Measurements from ENCODE around the gene EXOC3L1.

The EXOC3L1 gene

GRCh38 chr16:67237396-67238277, 47.7 kb upstream of the EXOC3L1 start:
- TF ChIP-seq CTCF (IDR thresholded peaks at IDR 0.05; ENCODE audit: insufficient read depth, low read length) (no peak), POLR2AphosphoS5 (IDR thresholded peaks at IDR 0.05; ENCODE audit: low read depth) (no peak), GABPA (IDR thresholded peaks at IDR 0.05; ENCODE audit: low read depth) (no peak), SPI1 (IDR thresholded peaks at IDR 0.05; ENCODE audit: borderline replicate concordance, low read depth) (no peak), REST (IDR thresholded peaks at IDR 0.05; ENCODE audit: insufficient replicate concordance, low read depth) (no peak)
- Histone ChIP-seq H3K4me3 (replicated peaks; ENCODE audit: insufficient read depth, low read length) (no peak overlapping the region), H3K27me3 (ENCODE audit: insufficient read depth, poor library complexity, severe bottlenecking) (no peaks in the 10 kb centered on the region), H3K27ac (replicated peaks) (no peak overlapping the region)
- no peak for DNase-seq (ENCODE audit: low read depth in 1 of 2, low spot score in 1 of 2)

GRCh38 chr16:67236563-67237395, 46.8 kb upstream of the EXOC3L1 start:
- Histone ChIP-seq H3K27ac (replicated peaks) (no peak overlapping the region; the same call in 1 of the 2 replicates), H3K27me3 (ENCODE audit: insufficient read depth, poor library complexity, severe bottlenecking) (no peaks in the 10 kb centered on the region), H3K4me3 (replicated peaks; ENCODE audit: insufficient read depth, low read length) (no peak overlapping the region)
- TF ChIP-seq SPI1 (IDR thresholded peaks at IDR 0.05; ENCODE audit: borderline replicate concordance, low read depth) (no peak), CTCF (IDR thresholded peaks at IDR 0.05; ENCODE audit: insufficient read depth, low read length) (no peak)
- peak in 1 of 2 experiments; percentile 73 for DNase-seq (ENCODE audit: low read depth in 1 of 2, low spot score in 1 of 2)

GRCh38 chr16:67235816-67236562, 46.1 kb upstream of the EXOC3L1 start:
- peak in 1 of 2 experiments; percentile 31 for DNase-seq (ENCODE audit: low read depth in 1 of 2, low spot score in 1 of 2)
- no peak overlapping the region for H3K4me3 ChIP-seq (replicated peaks; ENCODE audit: insufficient read depth, low read length)
- H3K27ac ChIP-seq (replicated peaks): peak overlapping the region; percentile 7
- no peaks in the 10 kb centered on the region for H3K27me3 ChIP-seq (ENCODE audit: insufficient read depth, poor library complexity, severe bottlenecking)
- TF ChIP-seq GABPA (IDR thresholded peaks at IDR 0.05; ENCODE audit: low read depth) (no peak), SPI1 (IDR thresholded peaks at IDR 0.05; ENCODE audit: borderline replicate concordance, low read depth) (no peak), POLR2AphosphoS5 (IDR thresholded peaks at IDR 0.05; ENCODE audit: low read depth) (no peak), CTCF (IDR thresholded peaks at IDR 0.05; ENCODE audit: insufficient read depth, low read length) (no peak), REST (IDR thresholded peaks at IDR 0.05; ENCODE audit: insufficient replicate concordance, low read depth) (no peak)

All from HL-60 (cell line).